Bronchus fibroblast of lung (primary cell): ENCODE measurements around the gene CD180. TPM values are rescaled to one million over a fixed set of nuclear protein-coding genes. Genes with fewer than 3 reads are reported as not detected.

Source experiments
- total RNA-seq: library from RNA; depleted of rRNA; stranded (reverse); fragments of >200 nt; gene quantifications from 2 replicates; pipeline ENCODE4 v1.2.3, GENCODE V29; 2015

Gene CD180
- not detected in 2 replicates for total RNA-seq

DNA sequence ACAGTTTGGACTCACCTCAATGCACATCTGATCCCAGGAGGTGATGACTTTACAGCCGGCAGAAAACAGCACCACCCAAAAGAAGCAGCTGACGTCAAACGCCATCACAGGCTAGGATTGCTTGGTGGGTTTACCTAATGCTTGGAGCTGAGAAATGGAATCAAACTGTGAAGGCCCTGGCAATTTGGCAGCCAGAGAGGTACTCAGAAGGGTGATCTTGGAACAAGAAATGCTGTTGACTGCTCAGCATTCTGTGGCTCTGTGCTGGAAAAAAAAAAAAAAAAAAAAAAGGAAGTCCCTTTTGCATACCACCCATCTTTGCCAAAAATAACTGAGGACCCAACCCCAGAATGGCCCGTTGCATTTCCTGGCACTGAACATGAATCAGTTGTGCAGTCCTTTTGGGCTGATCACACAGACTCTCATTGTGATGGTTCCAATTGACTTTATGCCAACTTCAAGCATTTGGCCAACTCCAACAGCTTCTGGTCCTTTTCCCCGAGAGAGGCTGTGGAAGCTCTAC is at the start of gene CD180:
Gene CD180, minus strand, starts transcription at position 263 of the 523 bp plus-strand sequence. Its CDS starts 158 bp downstream, at position 105.

